Measurements from ENCODE around the gene LRRC3B.

Gene LRRC3B

DNA sequence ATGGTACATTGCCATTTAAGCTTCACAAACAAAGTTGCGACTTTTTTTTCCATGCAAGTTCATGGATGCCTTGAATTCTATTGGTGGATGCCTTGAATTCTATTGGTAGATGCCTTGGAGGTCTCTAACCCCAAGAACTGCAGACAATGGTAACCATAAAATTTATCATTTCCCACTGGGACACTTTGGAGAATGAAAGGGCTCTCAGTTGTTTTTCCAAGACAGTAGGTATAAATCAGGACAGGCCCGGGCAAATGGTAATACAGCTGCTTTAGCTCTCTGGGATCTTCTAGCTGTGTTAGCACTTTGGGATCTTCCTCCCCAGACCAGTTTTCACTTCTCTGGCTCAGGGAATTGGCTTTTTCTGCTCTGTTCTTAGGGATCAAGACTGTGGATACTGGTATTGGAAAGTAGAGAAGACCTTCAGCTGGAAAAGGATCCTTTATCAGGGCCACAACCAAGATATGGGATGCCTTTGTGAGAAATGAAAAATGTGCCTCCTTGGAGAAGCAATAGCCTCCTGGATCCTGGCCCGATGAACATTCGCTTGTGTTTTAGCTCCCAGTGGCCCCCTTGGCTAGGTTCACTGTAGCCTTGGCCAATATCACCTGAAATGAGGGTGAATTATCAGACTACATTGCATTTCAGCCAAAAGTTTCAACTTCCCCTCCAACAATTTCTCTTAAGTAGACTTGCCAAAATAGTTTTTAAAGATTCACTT, 8.3 kb downstream of the LRRC3B start:
- DNase-seq (ENCODE audit: low read depth, low spot score): no peak

DNA sequence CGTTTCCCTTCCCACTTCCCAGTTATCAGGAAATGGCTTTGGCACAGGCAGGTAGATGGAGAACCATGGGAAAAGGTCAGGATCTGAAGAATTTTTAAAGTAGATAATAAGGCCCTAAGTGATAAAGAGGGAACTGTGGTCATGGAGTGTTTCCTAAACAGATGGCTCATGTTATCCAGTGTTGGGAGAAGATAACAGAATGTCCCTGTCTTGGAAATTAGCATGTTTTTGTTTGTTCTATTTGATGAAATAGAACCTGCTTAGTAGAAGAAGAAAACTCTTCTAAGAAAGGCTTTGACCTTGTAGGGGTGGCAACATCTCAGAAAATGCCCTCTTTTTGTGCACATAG, 8.8 kb downstream of the LRRC3B start:
- no peak for DNase-seq (ENCODE audit: low read depth, low spot score)

DNA sequence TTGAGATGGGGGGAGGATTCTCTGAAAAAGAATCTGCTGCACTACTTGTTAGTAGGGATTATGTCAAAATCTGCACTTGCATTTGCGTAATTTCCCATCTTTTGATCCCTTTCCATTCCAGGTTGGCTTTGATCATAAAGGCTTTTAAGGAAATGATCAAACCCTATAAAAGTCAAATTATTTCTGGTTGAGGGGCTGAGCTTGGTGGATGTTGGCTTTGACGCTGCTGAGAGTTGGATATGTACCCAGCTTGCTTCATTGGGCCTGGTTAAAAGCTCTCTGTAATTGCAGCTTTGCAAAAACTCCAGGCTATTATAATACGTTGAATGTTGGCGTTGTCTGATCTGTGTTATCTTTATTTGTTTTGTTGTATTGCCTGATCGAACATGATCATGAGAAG, 12.0 kb downstream of the LRRC3B start:
- no peak for DNase-seq (ENCODE audit: low read depth, low spot score)

DNA sequence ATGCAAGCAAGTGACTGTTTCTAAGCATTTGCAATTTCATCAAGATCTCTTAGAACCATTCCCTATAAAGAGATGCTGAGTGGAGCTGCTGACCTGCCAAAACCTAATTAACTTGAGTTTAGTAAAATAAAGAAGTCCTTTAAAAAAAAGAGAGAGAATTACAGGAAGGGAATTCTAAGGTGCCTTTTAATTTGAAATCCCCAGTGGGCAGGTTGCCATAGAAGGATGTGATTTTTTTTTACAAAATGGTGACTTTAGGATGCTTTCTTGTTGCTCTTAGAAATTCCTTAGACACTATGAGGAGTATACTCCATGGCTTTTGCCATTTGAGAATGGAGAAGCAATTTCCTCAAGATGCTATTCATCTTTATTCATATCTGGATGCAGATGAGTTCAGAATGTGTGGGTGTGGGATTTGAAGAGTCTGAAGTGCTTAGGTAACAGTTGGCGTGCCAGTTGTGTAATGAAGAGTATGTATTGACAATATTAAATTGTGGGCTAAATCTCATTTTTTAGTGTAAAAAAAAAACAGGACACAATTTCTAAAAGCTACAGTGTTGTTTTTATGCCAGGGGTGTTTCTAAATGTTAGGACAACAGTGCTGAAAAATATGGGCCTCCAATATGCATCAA, 13.6 kb downstream of the LRRC3B start:
- DNase-seq (ENCODE audit: low read depth, low spot score): no peak

DNA sequence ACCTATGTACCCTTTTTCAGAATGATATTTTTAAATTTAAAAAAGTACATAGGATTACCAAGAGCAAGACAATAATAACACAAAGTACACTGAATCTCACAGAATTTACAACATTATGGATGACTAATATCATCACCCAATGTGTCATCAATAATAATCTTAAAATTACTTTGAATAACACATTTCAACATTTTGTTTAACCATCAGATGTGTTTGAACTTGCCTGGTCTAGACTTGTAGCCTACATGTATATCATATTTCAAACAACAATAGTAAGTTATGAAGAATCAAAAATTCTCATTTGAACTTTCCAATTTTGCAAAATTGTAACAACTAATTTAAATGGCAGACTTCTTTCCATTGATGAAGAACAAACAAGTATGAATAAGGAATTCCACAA, 15.1 kb downstream of the LRRC3B start:
- no peak for DNase-seq (ENCODE audit: low read depth, low spot score)

DNA sequence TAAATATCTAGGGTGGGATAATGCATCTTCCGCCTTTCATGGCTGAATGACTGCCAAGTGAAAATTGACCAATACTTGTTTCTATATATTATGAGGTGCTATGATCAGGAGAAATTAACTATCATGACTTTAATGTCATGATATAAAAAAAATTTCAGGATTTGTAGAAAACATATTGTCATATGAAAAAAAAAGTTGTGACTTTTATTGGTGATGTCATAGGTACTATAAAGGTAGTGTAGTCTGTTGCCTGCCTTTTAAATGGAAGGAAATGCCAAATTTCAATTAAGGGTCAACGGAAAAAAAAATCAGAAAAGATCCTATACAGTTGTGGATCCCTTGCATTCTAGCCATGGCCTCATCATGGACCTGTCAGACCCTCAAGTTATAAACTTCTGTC, 15.5 kb downstream of the LRRC3B start:
- DNase-seq (ENCODE audit: low read depth, low spot score): no peak

DNA sequence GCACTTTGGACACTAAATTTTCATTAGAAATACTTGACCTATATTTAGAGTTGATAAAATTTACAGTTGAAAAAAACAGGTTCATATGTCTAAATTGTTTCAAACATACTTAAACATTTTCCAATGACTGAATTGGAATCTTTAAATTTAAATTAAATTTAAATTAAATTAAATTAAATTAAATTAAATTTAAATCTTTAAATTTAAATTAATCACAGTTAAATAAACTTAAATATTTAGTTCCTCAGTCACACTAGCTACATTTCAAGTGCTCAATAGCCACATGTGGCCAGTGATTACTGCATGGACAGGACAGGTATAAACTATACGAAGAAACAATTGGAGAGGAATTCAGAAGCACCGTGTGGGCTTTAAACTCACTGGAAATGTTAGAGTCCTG, 16.8 kb downstream of the LRRC3B start:
- no peak for DNase-seq (ENCODE audit: low read depth, low spot score)

DNA sequence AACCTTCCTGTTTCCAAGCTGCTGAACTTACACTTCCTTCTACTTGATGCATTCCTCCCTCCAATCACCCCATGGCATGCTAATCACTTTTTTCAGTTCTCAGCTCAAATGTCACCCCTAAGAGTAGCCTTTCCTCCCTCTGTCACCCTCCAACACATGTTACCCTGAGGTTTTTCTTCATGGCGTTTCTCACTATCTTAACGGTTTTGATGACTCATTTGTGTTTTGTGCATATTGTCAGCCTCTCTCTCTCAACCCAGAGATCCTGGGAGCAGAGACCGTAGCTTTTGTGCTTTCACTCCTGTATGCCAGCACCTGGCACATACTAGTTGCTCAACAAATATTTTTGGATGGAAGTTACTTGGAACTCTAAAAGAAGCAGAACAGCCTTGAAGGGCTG, 24.5 kb downstream of the LRRC3B start:
- DNase-seq (ENCODE audit: low read depth, low spot score): no peak

DNA sequence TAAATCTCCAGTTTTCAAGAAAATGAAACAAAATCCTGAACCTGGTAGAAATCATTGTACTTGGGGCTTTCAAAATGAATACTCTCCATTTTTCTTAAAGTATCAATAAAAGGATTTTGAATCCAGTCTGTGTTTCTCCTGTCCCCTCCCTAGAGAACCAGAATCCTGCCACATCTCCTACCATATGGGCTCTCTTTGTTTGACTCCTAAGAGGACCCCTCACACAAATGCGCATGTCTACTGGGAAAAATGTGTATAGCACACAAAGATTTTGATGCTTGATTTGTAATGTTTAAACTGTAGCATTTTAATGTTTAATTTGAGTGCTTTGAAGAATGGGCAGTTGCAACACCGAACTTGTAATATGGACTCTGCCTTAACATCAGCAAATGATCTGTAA, 25.9 kb downstream of the LRRC3B start:
- no peak for DNase-seq (ENCODE audit: low read depth, low spot score)

DNA sequence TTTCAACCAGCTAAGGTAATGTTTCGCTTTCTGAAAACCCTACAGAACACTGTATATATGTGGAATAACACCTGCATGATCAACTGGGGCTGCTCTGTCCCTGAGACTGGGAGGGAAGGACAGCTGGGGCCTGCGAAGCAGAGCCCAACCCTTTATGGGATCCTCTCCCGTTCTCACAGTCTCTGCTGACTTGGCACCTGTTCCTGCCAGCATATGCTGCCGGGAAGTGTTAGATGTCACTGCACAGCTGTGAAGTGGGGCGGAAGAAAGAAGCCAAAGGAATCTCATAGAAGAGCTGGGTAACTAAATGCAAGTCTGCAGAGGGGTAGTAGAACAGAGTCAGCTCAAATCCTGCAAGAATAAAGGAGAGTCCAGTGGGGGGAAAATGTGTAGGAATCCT, 29.6 kb downstream of the LRRC3B start:
- DNase-seq (ENCODE audit: low read depth, low spot score): no peak

DNA sequence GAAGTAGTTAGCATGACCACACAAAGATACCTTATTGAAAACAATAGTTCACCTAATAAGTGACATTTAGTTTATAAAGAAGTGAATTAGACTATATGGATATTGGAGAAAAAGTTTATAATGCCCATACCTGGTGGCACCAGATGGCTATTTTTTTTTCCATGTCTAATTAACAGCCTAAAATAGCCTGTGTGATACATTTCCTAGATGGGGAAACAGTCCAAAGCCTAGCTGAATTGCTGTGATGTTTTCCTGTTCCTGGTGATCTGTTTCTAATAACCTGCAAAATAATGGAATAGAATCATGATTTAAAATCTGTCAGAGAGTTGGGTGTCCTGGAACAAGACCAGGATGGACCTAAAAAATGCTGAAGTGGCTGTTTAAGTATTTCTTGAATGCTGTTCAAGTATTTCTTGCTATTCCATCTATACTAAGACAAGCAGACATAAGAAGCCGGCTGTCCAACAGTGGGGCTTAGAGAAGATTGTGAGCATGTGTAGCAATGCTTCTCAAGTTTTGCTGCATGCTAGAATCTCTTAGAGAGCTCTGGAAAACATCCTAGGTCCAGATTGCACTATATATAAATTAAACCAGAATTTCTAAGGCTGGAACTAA, 31.3 kb downstream of the LRRC3B start:
- DNase-seq (ENCODE audit: low read depth, low spot score): no peak

DNA sequence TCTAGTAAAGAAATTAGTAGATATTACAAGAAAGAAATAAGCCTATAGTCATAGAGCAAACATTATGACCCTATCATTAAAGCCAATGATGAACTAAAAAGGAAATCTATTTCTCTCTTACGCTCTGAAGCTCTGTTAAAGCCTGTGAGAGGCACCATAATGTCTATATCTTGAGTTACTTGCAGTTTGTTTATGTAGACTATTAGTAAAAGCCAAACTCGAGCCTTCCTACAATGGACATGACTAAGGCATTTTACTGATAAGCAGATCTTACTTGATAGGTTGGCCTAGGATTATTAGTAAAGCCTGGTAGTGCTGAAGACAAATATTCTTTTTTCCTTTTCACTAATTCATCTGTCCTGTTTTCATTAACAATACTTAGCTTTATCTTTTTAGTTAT, 32.7 kb downstream of the LRRC3B start:
- no peak for DNase-seq (ENCODE audit: low read depth, low spot score)

DNA sequence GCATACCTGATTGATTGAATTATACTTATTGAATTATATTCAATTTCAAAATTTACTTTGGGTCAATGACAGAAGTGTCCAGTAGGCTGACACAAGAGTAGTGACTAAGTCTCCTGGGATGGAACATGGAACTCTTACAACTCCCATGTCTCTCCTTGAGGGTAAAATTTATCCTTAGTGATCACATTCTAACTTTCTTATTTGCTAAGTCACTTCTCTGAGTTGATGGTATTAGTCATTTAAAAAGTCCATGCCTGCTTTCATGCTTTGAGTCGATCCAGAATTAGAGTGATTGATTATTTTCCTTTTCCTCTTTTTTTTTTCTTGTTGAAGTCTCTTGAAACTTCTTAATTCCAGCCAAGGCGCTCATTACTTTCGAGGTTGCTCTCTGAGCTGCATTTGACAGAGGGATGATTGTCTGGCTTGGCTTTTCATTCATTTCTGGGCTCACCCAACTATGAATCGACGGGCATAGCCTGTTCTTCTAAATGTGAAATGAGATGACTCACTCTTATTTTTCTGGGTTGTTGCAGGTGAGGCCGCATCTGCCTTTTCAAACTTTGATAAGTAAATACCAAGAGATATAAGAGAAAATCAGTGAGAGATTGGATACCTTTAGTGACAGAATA, 34.9 kb downstream of the LRRC3B start:
- DNase-seq (ENCODE audit: low read depth, low spot score): no peak

DNA sequence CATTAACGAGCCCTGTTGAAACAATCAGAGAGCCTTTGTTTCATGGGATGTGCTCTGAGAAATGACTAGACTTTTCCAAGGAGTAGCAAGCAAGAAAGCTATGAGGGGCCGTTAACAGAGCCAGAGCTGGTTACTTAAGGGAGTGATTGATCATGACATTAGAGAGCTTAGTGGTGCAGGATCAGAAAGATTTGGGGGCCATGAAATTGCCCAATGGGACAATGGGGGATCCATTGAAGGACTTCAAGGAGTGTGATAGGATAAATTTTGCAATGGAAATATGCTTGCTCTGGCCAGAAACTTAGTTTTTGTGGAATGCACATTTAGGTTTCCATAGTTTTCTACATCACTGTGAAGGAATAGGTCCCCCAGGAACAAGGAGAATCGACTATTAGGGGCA, 45.6 kb downstream of the LRRC3B start:
- DNase-seq (ENCODE audit: low read depth, low spot score): no peak

DNA sequence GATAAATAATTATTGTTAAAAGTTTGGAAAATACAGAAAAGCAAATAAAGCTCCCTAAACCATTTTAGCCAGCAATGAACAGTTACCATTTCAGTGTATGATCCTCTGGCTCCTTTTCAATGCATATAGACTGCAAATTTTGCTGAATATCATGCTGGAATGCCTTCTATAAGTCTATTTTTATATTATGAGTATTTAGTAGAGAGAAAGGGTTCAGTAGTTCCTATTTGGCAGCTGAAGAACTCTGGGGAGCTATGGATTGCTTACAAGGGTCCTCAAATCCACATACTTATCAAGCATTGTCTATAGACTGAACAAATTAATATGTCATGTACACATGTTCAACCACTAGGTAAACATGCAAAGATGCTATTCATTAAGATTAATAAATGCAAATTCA, 46.1 kb downstream of the LRRC3B start:
- no peak for DNase-seq (ENCODE audit: low read depth, low spot score)

DNA sequence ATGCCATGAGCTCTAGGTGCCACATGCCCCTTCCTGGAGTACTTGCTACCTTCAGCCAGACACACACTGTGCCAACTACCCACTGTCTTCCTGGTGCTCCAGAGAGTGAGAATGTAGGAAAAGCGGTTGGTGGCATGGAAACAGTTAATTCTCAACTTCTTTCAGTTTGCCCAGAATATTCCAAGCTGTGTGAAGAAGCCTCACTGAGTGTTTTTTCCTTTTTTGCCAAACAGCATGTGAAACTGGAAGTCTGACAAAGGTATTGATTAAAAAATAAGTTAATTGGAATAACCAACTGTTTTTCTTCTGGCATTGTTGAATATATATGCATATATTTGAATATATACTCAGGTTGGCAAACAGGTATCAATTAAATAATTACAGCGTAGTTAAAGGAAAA, 52.8 kb downstream of the LRRC3B start:
- no peak for DNase-seq (ENCODE audit: low read depth, low spot score)

DNA sequence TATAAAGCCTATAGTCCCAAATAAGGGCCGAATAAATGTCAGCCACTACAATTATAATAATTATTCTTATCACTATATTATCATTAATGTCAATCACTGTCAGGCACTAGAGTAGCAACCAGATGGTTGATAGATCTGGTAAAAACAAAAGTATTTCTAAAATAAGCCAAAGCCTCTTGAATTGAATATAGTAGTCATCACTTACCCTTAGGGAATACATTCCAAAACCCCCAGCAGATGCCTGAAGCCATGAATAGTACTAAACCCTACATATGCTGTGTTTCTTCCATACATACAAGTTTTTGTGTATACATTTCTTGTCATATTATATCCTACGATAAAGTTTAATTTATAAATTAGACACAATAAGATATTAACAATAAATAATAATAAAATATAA, 59.1 kb downstream of the LRRC3B start:
- DNase-seq (ENCODE audit: low read depth, low spot score): no peak

DNA sequence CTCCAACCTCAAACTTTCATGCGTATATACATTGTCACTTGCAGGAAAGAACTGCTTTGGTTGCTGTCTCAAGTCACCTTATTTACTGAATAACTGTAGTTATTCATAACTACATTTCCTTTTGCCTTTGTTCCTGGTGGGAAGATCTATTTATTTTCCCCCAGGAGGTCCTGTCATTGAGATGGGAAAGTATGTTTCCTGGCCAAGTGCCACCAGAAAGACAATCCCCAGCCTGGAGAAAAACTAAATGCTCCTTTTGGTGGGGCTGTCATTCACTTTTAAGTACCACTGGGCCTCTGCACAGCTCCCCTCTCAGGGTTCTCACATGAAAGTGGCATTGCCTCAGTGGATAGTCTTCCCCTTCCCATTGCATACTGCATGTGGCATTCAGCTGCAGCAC, 59.8 kb downstream of the LRRC3B start:
- DNase-seq (ENCODE audit: low read depth, low spot score): no peak

DNA sequence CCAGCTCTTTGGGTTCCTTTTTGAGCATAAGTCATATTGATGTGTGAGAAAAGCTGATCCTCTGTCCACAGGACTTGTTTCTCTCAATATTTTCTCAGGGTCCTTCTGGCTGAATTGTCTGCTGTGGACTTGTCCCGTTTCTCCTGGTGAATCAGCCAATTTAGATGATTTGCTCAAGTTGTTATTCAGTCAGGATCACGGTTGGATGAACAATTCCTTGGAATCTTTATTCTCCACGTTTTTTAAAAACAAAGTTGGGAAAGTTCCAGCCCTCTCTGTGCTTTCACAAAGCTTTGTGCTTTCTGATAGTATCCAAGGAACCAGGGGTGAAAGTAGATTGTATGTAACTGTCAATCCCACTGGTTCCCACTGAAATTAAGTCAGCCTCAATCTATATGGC, 61.3 kb downstream of the LRRC3B start:
- DNase-seq (ENCODE audit: low read depth, low spot score): no peak

DNA sequence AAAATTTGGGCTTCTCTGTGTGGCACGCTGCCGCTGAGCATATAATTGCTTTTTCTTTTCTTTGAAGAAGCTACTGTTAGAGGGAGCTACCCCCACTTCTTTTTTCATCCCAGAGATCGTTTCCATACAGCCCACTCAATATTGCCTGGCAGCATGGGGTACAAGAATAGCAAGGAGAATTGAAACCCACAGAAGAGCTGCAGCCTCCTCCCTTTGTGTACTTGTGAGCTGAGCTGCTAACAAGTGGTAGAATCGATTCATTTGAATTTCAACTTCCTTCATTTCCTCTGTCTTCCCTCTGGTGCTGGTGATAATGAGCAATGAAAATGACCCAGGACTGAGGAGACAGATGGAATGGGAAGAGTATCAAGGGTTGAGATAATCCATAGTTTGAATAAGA, 64.9 kb downstream of the LRRC3B start:
- DNase-seq (ENCODE audit: low read depth, low spot score): no peak

DNA sequence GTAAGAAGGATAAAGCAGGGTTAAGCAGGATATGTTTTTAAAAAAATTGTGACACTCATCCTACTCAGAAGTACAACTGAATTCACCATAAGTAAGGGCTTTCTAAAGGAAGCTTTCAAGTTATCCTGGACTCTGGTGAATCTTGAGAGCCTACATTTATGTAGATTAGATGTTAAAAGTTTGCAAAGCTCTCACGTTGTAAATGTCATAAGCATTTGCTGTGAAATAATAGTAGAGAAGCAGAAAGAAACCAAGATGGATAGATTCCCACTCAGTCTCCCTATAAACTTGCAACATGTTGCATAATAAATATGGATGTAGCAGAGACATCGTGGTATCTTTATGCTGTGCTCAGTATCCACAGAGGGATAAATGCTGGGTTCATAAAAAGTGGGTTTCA, 77.0 kb downstream of the LRRC3B start:
- DNase-seq (ENCODE audit: low read depth, low spot score): no peak

DNA sequence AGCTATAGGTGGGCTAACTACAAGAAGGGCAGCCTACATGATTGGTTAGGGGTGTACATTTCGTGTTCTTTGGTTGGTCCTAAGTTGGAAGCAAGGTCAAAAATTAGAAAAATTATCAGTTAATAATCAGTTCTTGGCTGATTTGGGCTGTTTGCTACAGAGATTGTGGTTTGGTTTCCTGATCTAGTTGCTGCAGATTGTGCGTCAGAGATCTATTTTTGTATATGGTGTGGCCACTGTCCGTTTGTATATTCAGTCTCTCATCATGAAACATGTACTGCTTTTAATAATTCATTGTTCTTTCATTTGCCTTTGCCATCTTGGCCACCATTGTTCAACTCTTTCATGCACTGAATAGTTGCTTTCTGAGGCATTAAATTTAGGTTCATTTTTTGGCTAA, 80.9 kb downstream of the LRRC3B start:
- no peak for DNase-seq (ENCODE audit: low read depth, low spot score)

DNA sequence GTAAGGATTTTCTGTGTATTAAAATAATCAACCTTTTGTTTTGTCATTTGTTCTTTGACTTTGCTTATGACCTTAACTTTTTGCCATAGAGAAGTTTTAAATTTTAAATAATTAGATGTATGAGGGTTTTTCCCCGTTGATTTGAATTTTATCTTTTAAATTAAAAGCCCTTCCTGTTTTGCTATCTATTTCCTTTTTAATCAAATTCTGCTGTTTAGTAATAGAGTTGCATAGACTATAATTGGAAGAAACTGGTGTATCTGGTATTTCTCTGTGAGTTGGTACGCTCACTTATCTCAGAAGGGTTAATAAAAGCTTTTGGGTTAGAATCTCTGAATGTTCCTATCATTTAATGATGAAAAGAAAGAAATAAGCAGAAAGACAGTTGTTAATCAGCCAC, 82.2 kb downstream of the LRRC3B start:
- DNase-seq (ENCODE audit: low read depth, low spot score): no peak

Measured in smooth muscle cell of the brain vasculature (primary cell).